Cardiac muscle cell (in vitro differentiated cells and primary cell): Measurements from ENCODE around the gene SMARCC1. TPM values are rescaled to one million over a fixed set of nuclear protein-coding genes. Genes with fewer than 3 reads are reported as not detected.

ENCODE experiments used
- DNase-seq, 2 donors: peaks; one replicate each; pipeline versions ENCODE4 v3.0.0 to v3.0.0-alpha.2; 2010 to 2017; ENCODE audit warnings: low read depth in 1 of 2, low spot score in 1 of 2
- H3K27ac ChIP-seq: fragments of 200-600 bp; sonication (generic); 2 replicates; pipeline ENCODE4 v1.5.1; 2016
- H3K27me3 ChIP-seq: fragments of 200-600 bp; sonication (generic); 2 replicates; pipeline ENCODE4 v1.6.0; 2016; ENCODE audit warnings: control low read depth
- H3K36me3 ChIP-seq: fragments of 200-600 bp; sonication (generic); 2 replicates; pipeline ENCODE4 v1.5.1; 2016; ENCODE audit warnings: control low read depth
- H3K4me1 ChIP-seq: fragments of 200-600 bp; sonication (generic); 2 replicates; pipeline ENCODE4 v1.8.1; 2017; ENCODE audit warnings: low read depth, mild to moderate bottlenecking, mixed run types
- H3K4me3 ChIP-seq: fragments of 200-600 bp; sonication (generic); 2 replicates; pipeline ENCODE4 v1.5.1; 2016; ENCODE audit warnings: mild to moderate bottlenecking
- H3K9me3 ChIP-seq: fragments of 200-600 bp; sonication (generic); 2 replicates; pipeline ENCODE4 v1.5.1; 2017; ENCODE audit warnings: low read depth, mild to moderate bottlenecking, control low read depth
- CTCF ChIP-seq: IDR thresholded peaks from 2 replicates; pipeline ENCODE4 v1.5.1; 2012; ENCODE audit warnings: low read depth, mild to moderate bottlenecking, low read length
- polyA plus RNA-seq: library from polyadenylated mRNA; unstranded; fragments of >200 nt; fragmentation: Nextera tagmentation; extraction: Ambion mirVana; gene quantifications from 2 replicates; pipeline ENCODE4 v1.2.1, GENCODE V29; 2016
- total RNA-seq: library from RNA; depleted of rRNA; stranded (reverse); fragments of >200 nt; gene quantifications from 2 replicates; pipeline ENCODE4 v1.2.3, GENCODE V29; 2016

Gene SMARCC1
- total and polyA plus RNA-seq, 2 experiments from 2014 or later, result 86.9 to 109 TPM

- no peak for TF ChIP-seq CTCF
- no peak overlapping the region for H3K4me3 ChIP-seq
- peaks cover 31% of the 10 kb centered on the region for H3K36me3 ChIP-seq
Observed at GRCh38 chr3:47658444-47658843, 123.2 kb downstream of the SMARCC1 start.

GRCh38 chr3:47652142-47652541, 129.6 kb downstream of the SMARCC1 start:
- TF ChIP-seq CTCF, result no peak
- no peaks in the 10 kb centered on the region for H3K4me1 ChIP-seq
- no peaks in the 10 kb centered on the region for H3K27me3 ChIP-seq
- H3K36me3 ChIP-seq, result peaks cover 5% of the 10 kb centered on the region
- H3K9me3 ChIP-seq, result no peaks in the 10 kb centered on the region
- DNase-seq, result no peak
- no peak overlapping the region for H3K27ac ChIP-seq
- H3K4me3 ChIP-seq, result no peak overlapping the region

More at GRCh38 chr3:47658444-47658843, 123.2 kb downstream of the SMARCC1 start:
- no peak for DNase-seq
- H3K4me1 ChIP-seq, result no peaks in the 10 kb centered on the region
- H3K27ac ChIP-seq, result no peak overlapping the region
- no peaks in the 10 kb centered on the region for H3K27me3 ChIP-seq
- H3K9me3 ChIP-seq, result no peaks in the 10 kb centered on the region

- no peak overlapping the region for H3K27ac ChIP-seq
Observed at GRCh38 chr3:47650294-47650693, 131.4 kb downstream of the SMARCC1 start.

GRCh38 chr3:47647550-47647949, 134.1 kb downstream of the SMARCC1 start:
- no peak for TF ChIP-seq CTCF
- Histone ChIP-seq H3K4me3 (no peak overlapping the region), H3K4me1 (no peaks in the 10 kb centered on the region), H3K27me3 (no peaks in the 10 kb centered on the region), H3K27ac (no peak overlapping the region), H3K36me3 (peaks cover 4% of the 10 kb centered on the region), H3K9me3 (no peaks in the 10 kb centered on the region)
- DNase-seq, result no peak

More at GRCh38 chr3:47650294-47650693, 131.4 kb downstream of the SMARCC1 start:
- no peak for TF ChIP-seq CTCF
- Histone ChIP-seq H3K36me3 (peaks cover 4% of the 10 kb centered on the region), H3K4me3 (no peak overlapping the region), H3K27me3 (no peaks in the 10 kb centered on the region), H3K9me3 (no peaks in the 10 kb centered on the region), H3K4me1 (no peaks in the 10 kb centered on the region)
- no peak for DNase-seq

GRCh38 chr3:47646362-47646761, 135.3 kb downstream of the SMARCC1 start:
- Histone ChIP-seq H3K27me3 (no peaks in the 10 kb centered on the region), H3K4me1 (no peaks in the 10 kb centered on the region), H3K36me3 (peaks cover 7% of the 10 kb centered on the region), H3K27ac (peak overlapping the region; percentile 27), H3K9me3 (no peaks in the 10 kb centered on the region), H3K4me3 (no peak overlapping the region)
- peak in 1 of 2 donors; percentile 30 for DNase-seq
- no peak for TF ChIP-seq CTCF

- H3K4me1 ChIP-seq, result no peaks in the 10 kb centered on the region
- no peak for TF ChIP-seq CTCF
- H3K27ac ChIP-seq, result no peak overlapping the region
- H3K27me3 ChIP-seq, result no peaks in the 10 kb centered on the region
- H3K9me3 ChIP-seq, result no peaks in the 10 kb centered on the region
- H3K36me3 ChIP-seq, result peaks cover 7% of the 10 kb centered on the region
- peak in 1 of 2 donors; percentile 16 for DNase-seq
- no peak overlapping the region for H3K4me3 ChIP-seq
Observed at GRCh38 chr3:47645551-47645950, 136.1 kb downstream of the SMARCC1 start.
